B cell (primary cell): Measurements from ENCODE around the gene H1-8. TPM values are rescaled to one million over a fixed set of nuclear protein-coding genes. Genes with fewer than 3 reads are reported as not detected.

Source experiments
- ATAC-seq: fragments of 200-7000 bp; cut with Tn5 transposase; one replicate; pipeline ENCODE4 v1.10.0; 2021; ENCODE audit warnings: low read depth, mild to moderate bottlenecking, moderate number of reproducible peaks, moderate library complexity
- CTCF ChIA-PET: fragments of 350-600 bp; sonication (Branson Sonifier 250); formaldehyde crosslinking; loops from one replicate; lab custom pipeline; 2021; ENCODE audit warnings: antibody characterized with exemption, inconsistent platforms; lab: Charles Lee
- POLR2A ChIA-PET: fragments of 350-600 bp; sonication (Branson Sonifier 250); formaldehyde crosslinking; loops from one replicate; lab custom pipeline; 2021; ENCODE audit warnings: antibody characterized with exemption; lab: Charles Lee
- DNase-seq: peaks from one replicate; pipeline ENCODE4 v3.0.0; 2013
- H2AFZ ChIP-seq: 2 replicates; pipeline ENCODE4 v1.6.1; 2012; ENCODE audit warnings: mild to moderate bottlenecking, low read depth, low read length; ENCODE audit not compliant: insufficient read depth, poor library complexity, severe bottlenecking
- H3K27ac ChIP-seq, 2 donors: 1 replicate in 1 of 2; 2 replicates in 1 of 2; pipeline ENCODE4 v1.5.1; 2012 to 2013; ENCODE audit warnings: low read length in 2 of 2, mild to moderate bottlenecking in 2 of 2, moderate library complexity in 1 of 2
- H3K27me3 ChIP-seq, 4 experiments: fragments of 200-600 bp in 1 of 4; sonication (generic) in 1 of 4; replicated peaks in 1 of 4; 1 replicate in 2 of 4; 2 replicates in 2 of 4; pipeline versions ENCODE4 v1.6.1 to v1.7.0; 2013 to 2016; ENCODE audit warnings: low read length in 3 of 4, mild to moderate bottlenecking in 2 of 4, mixed read lengths in 1 of 4, moderate library complexity in 1 of 4; ENCODE audit not compliant: insufficient read depth in 4 of 4, control insufficient read depth in 3 of 4; ENCODE audit errors: control extremely low read depth in 1 of 4
- H3K36me3 ChIP-seq, 2 experiments: replicated peaks in 1 of 2; 1 replicate in 1 of 2; 2 replicates in 1 of 2; pipeline versions ENCODE4 v1.6.1 to v1.7.1; 2013; ENCODE audit warnings: low read length in 1 of 2; ENCODE audit not compliant: insufficient read depth in 2 of 2, control insufficient read depth in 1 of 2; ENCODE audit errors: control extremely low read depth in 1 of 2, extremely low read depth in 1 of 2
- H3K4me1 ChIP-seq, 2 donors: fragments of 200-600 bp in 1 of 2; sonication (generic) in 1 of 2; 1 replicate in 1 of 2; 2 replicates in 1 of 2; pipeline versions ENCODE4 v1.5.1 to v1.6.1; 2013 to 2017; ENCODE audit warnings: low read length in 2 of 2; ENCODE audit not compliant: control insufficient read depth in 2 of 2, insufficient read depth in 2 of 2
- H3K4me2 ChIP-seq: replicated peaks from 2 replicates; pipeline ENCODE3; 2012; ENCODE audit warnings: mild to moderate bottlenecking, low read depth, low read length; ENCODE audit not compliant: poor library complexity, severe bottlenecking
- H3K4me3 ChIP-seq, 5 experiments: fragments of 200-600 bp in 1 of 5; sonication (generic) in 1 of 5; 1 replicate in 3 of 5; 2 replicates in 2 of 5; pipeline versions ENCODE4 v1.5.1 to v1.7.0; 2011 to 2016; ENCODE audit warnings: low read length in 4 of 5, mild to moderate bottlenecking in 4 of 5, low read depth in 2 of 5, control low read depth in 1 of 5, moderate library complexity in 1 of 5; ENCODE audit not compliant: insufficient read depth in 1 of 5; ENCODE audit errors: control extremely low read depth in 1 of 5, extremely low read depth in 1 of 5
- H3K79me2 ChIP-seq: fragments of 200-600 bp; sonication (generic); one replicate; pipeline ENCODE4 v1.6.0; 2016; ENCODE audit warnings: low read length; ENCODE audit not compliant: control insufficient read depth, insufficient read depth
- H3K9ac ChIP-seq: fragments of 200-600 bp; sonication (generic); 2 replicates; pipeline ENCODE4 v1.6.1; 2017; ENCODE audit warnings: mild to moderate bottlenecking, low read length, moderate library complexity
- H3K9me3 ChIP-seq, 3 donors: one replicate each; pipeline versions ENCODE4 v1.6.1 to v1.7.1; 2013; ENCODE audit warnings: low read length in 2 of 3; ENCODE audit not compliant: control insufficient read depth in 2 of 3, insufficient read depth in 1 of 3; ENCODE audit errors: control extremely low read depth in 1 of 3
- H4K20me1 ChIP-seq: 2 replicates; pipeline ENCODE4 v1.6.0; 2012; ENCODE audit warnings: mild to moderate bottlenecking, low read length; ENCODE audit not compliant: insufficient read depth, control insufficient read depth, poor library complexity, severe bottlenecking
- H3K27ac Mint-ChIP-seq: one replicate; pipeline ENCODE4 v1.8.0; 2021; ENCODE audit warnings: mixed read lengths
- H3K27me3 Mint-ChIP-seq: one replicate; pipeline ENCODE4 v1.8.0; 2021; ENCODE audit warnings: mixed read lengths
- H3K4me1 Mint-ChIP-seq: one replicate; pipeline ENCODE4 v1.8.0; 2021; ENCODE audit warnings: mixed read lengths
- H3K4me3 Mint-ChIP-seq: one replicate; pipeline ENCODE4 v1.8.0; 2021; ENCODE audit warnings: mixed read lengths
- H3K9me3 Mint-ChIP-seq: one replicate; pipeline ENCODE4 v1.8.0; 2022; ENCODE audit warnings: mixed read lengths; ENCODE audit not compliant: insufficient read depth
- EZH2 ChIP-seq: IDR thresholded peaks from 2 replicates; pipeline ENCODE4 v1.6.1; 2012; ENCODE audit warnings: borderline replicate concordance, low read depth, mild to moderate bottlenecking, moderate library complexity, low read length; ENCODE audit not compliant: insufficient read depth, poor library complexity, severe bottlenecking
- WGBS: methylation state at CpG from one replicate; pipeline ENCODE4 v1.1.5; 2013; ENCODE audit warnings: missing lambda C conversion rate; ENCODE audit not compliant: insufficient coverage; 5-methylcytosine and 5-hydroxymethylcytosine counted together
- intact Hi-C: fragments of 100-400 bp; cut with micrococcal nuclease; formaldehyde crosslinking; loops from one replicate; pipeline ENCODE4 v1.10.0; 2022
- polyA minus RNA-seq: library from RNA; depleted of rRNA, polyadenylated mRNA; stranded (reverse); fragments of >200 nt; gene quantifications from 2 replicates; pipeline ENCODE4 v1.2.3, GENCODE V29; 2012
- polyA plus RNA-seq: library from polyadenylated mRNA; depleted of rRNA; stranded (reverse); fragments of >200 nt; gene quantifications from 2 replicates; pipeline ENCODE4 v1.2.3, GENCODE V29; 2012
- total RNA-seq, 2 donors: library from RNA; stranded (reverse); fragments of 120-200 nt in 1 of 2; gene quantifications; 1 replicate in 1 of 2; 2 replicates in 1 of 2; pipeline versions ENCODE4 v1.2.3 to v1.2.4, GENCODE V29; 2013 to 2022
- TF ChIP-seq, protein P1 (sequence below): fragments of 200-600 bp; IDR thresholded peaks from one replicate; pipeline ENCODE4 v1.8.0; 2022; ENCODE audit warnings: antibody characterized with exemption, mild to moderate bottlenecking

H1-8 gene, protein sequence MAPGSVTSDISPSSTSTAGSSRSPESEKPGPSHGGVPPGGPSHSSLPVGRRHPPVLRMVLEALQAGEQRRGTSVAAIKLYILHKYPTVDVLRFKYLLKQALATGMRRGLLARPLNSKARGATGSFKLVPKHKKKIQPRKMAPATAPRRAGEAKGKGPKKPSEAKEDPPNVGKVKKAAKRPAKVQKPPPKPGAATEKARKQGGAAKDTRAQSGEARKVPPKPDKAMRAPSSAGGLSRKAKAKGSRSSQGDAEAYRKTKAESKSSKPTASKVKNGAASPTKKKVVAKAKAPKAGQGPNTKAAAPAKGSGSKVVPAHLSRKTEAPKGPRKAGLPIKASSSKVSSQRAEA
- total RNA-seq = not detected in 2 replicates
- not detected for total RNA-seq (2013)
- polyA plus RNA-seq = not detected in 2 replicates
- polyA minus RNA-seq = not detected in 2 replicates

- no peak for DNase-seq
- Histone ChIP-seq H3K4me2 (no peak within 1 kb of the TSS), H4K20me1 (no peaks in the 10 kb centered on the region), H3K27me3 (no peaks in the 10 kb centered on the region), H3K27ac (no peak within 1 kb of the TSS), H3K4me3 (no peak within 1 kb of the TSS), H3K9me3 (no peaks in the 10 kb centered on the region), H3K4me1 (no peaks in the 10 kb centered on the region), H3K36me3 (no peaks in the 10 kb centered on the region), H3K9ac (no peak within 1 kb of the TSS), H2AFZ (no peak within 1 kb of the TSS), H3K79me2 (no peaks in the 10 kb centered on the region)
- Mint-ChIP-seq H3K27me3 (no peaks in the 10 kb centered on the region), H3K27ac (no peak within 1 kb of the TSS), H3K4me3 (no peak within 1 kb of the TSS), H3K4me1 (no peaks in the 10 kb centered on the region), H3K9me3 (no peaks in the 10 kb centered on the region)
- POLR2A ChIA-PET = interaction anchor here (0.7 kb wide), 1 partner anchor 79 kb away, joined by 3 read pairs; no protein-coding TSS in a partner anchor
- TF ChIP-seq, protein P1, sequence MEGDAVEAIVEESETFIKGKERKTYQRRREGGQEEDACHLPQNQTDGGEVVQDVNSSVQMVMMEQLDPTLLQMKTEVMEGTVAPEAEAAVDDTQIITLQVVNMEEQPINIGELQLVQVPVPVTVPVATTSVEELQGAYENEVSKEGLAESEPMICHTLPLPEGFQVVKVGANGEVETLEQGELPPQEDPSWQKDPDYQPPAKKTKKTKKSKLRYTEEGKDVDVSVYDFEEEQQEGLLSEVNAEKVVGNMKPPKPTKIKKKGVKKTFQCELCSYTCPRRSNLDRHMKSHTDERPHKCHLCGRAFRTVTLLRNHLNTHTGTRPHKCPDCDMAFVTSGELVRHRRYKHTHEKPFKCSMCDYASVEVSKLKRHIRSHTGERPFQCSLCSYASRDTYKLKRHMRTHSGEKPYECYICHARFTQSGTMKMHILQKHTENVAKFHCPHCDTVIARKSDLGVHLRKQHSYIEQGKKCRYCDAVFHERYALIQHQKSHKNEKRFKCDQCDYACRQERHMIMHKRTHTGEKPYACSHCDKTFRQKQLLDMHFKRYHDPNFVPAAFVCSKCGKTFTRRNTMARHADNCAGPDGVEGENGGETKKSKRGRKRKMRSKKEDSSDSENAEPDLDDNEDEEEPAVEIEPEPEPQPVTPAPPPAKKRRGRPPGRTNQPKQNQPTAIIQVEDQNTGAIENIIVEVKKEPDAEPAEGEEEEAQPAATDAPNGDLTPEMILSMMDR = no peak
- TF ChIP-seq EZH2 = no peak
- WGBS = 92% methylated on average over 16 of the region's 16 CpGs
- CTCF ChIA-PET = interaction anchor here (0.7 kb wide), 1 partner anchor 281 kb away, joined by 3 read pairs; no protein-coding TSS in a partner anchor
- intact Hi-C loops = no loop called here
- ATAC-seq = no peak
Observed at GRCh38 chr3:129543156-129543790, at the start of gene H1-8. H1-8 (plus strand) TSS chr3:129543175; CDS start chr3:129543219, 44 bp downstream.
